ENCODE results near the gene CLCNKA.
"Not testable (repeated sequence)": the region's sequence is repeated elsewhere in the genome, so short reads cannot be mapped to it uniquely, and the experiment has no call there.

The CLCNKA gene

GRCh38 chr1:16018308-16018707 lies 3.5 kb upstream of the CLCNKA start:
- DNase-seq, result no peak

- DNase-seq, result no peak
Measured at GRCh38 chr1:16018749-16019643, 2.8 kb upstream of the CLCNKA start.

- no peak for DNase-seq
Measured at GRCh38 chr1:16019644-16020277, 2.1 kb upstream of the CLCNKA start.

GRCh38 chr1:16020325-16020724 lies 1.5 kb upstream of the CLCNKA start:
- DNase-seq, result no peak

GRCh38 chr1:16020878-16021277 lies 958 bp upstream of the CLCNKA start:
- not testable (repeated sequence) for DNase-seq

GRCh38 chr1:16022393-16022792 lies 557 bp downstream of the CLCNKA start:
- no peak for DNase-seq

- DNase-seq, result no peak
Measured at GRCh38 chr1:16023050-16023653, 1.3 kb downstream of the CLCNKA start.

- not testable (repeated sequence) for DNase-seq
Measured at GRCh38 chr1:16026302-16026701, 4.5 kb downstream of the CLCNKA start.

- peak in 1 of 2 experiments; percentile 60 for DNase-seq
Measured at GRCh38 chr1:16026723-16027484, 5.1 kb downstream of the CLCNKA start.

GRCh38 chr1:16028237-16029002 lies 6.6 kb downstream of the CLCNKA start:
- DNase-seq, result no peak

GRCh38 chr1:16029003-16029268 lies 7.1 kb downstream of the CLCNKA start:
- not testable (repeated sequence) for DNase-seq

GRCh38 chr1:16029288-16029687 lies 7.5 kb downstream of the CLCNKA start:
- DNase-seq, result no peak

- DNase-seq, result no peak
Measured at GRCh38 chr1:16031551-16031950, 9.7 kb downstream of the CLCNKA start.

GRCh38 chr1:16032388-16033102 lies 10.7 kb downstream of the CLCNKA start:
- peak; percentile 61 to 93 for DNase-seq

- not testable (repeated sequence) for DNase-seq
Measured at GRCh38 chr1:16033103-16033632, 11.3 kb downstream of the CLCNKA start.

- not testable (repeated sequence) for DNase-seq
Measured at GRCh38 chr1:16036461-16036860, 14.6 kb downstream of the CLCNKA start.

GRCh38 chr1:16038620-16038912 lies 16.7 kb downstream of the CLCNKA start:
- no peak for DNase-seq

- DNase-seq, result not testable (repeated sequence)
Measured at GRCh38 chr1:16039871-16040270, 18.0 kb downstream of the CLCNKA start.

- DNase-seq, result no peak
Measured at GRCh38 chr1:16041200-16041599, 19.4 kb downstream of the CLCNKA start.

GRCh38 chr1:16042096-16042495 lies 20.3 kb downstream of the CLCNKA start:
- no peak for DNase-seq

- DNase-seq, result not testable (repeated sequence)
Measured at GRCh38 chr1:16042654-16043053, 20.8 kb downstream of the CLCNKA start.

GRCh38 chr1:16043521-16043920 lies 21.7 kb downstream of the CLCNKA start, which contains the start of gene CLCNKB:
Gene CLCNKB, plus strand, starts transcription at chr1:16043782. Its CDS starts 711 bp downstream, at chr1:16044493.
- DNase-seq, result no peak
